Measurements from ENCODE around the gene LRRC14B. TPM values are rescaled to one million over a fixed set of nuclear protein-coding genes. Genes with fewer than 3 reads are reported as not detected.
"Not testable (repeated sequence)": the region's sequence is repeated elsewhere in the genome, so short reads cannot be mapped to it uniquely, and the experiment has no call there.

The LRRC14B gene
- total RNA-seq, 1 donor from 2014 or later = not detected

GRCh38 chr5:234450-234849 lies 43.2 kb downstream of the LRRC14B start:
- H3K36me3 ChIP-seq = peaks cover 2% of the 10 kb centered on the region
- no peaks in the 10 kb centered on the region for H3K9me3 Mint-ChIP-seq
- H2AFZ ChIP-seq (replicated peaks) = no peak overlapping the region
- H3K27me3 ChIP-seq = no peaks in the 10 kb centered on the region
- H3F3A ChIP-seq (ENCODE audit: low read depth) = no peaks in the 10 kb centered on the region
- H4K20me1 ChIP-seq (ENCODE audit: low read depth) = no peaks in the 10 kb centered on the region
- H3K4me3 Mint-ChIP-seq = no peak overlapping the region
- no peaks in the 10 kb centered on the region for H3K9me3 ChIP-seq (ENCODE audit: low read depth)
- no peak overlapping the region for H3K4me3 ChIP-seq
- TF ChIP-seq EZH2 (IDR thresholded peaks at IDR 0.05) (no peak), CTCF (IDR thresholded peaks at IDR 0.05) (no peak), EZH2phosphoT487 (IDR thresholded peaks at IDR 0.05) (no peak)
- no peak overlapping the region for H3K4me2 ChIP-seq
- H3K27ac Mint-ChIP-seq = no peak overlapping the region
- peaks cover 27% of the 10 kb centered on the region for H3K36me3 Mint-ChIP-seq
- no peak for DNase-seq (ENCODE audit: low spot score)
- H3K79me2 ChIP-seq (ENCODE audit: low read depth) = no peaks in the 10 kb centered on the region
- H3K27ac ChIP-seq = no peak overlapping the region
- no peaks in the 10 kb centered on the region for H3K27me3 Mint-ChIP-seq (ENCODE audit: insufficient read depth, low read depth)
- no peaks in the 10 kb centered on the region for H3K4me1 Mint-ChIP-seq
- H3K9ac ChIP-seq = no peak overlapping the region
- H3K4me1 ChIP-seq = no peaks in the 10 kb centered on the region

- H3K27me3 Mint-ChIP-seq (ENCODE audit: insufficient read depth, low read depth); H3K9me3 ChIP-seq (ENCODE audit: low read depth); H3K27ac ChIP-seq; H3F3A ChIP-seq (ENCODE audit: low read depth); H3K36me3 ChIP-seq; H3K4me3 Mint-ChIP-seq; H3K9ac ChIP-seq; H3K27me3 ChIP-seq; H3K4me1 ChIP-seq; DNase-seq (ENCODE audit: low spot score); H3K27ac Mint-ChIP-seq; H4K20me1 ChIP-seq (ENCODE audit: low read depth); H2AFZ ChIP-seq (replicated peaks); H3K79me2 ChIP-seq (ENCODE audit: low read depth); H3K4me1 Mint-ChIP-seq; H3K4me2 ChIP-seq; H3K9me3 Mint-ChIP-seq; H3K4me3 ChIP-seq: not testable (repeated sequence)
- peaks cover 32% of the 10 kb centered on the region for H3K36me3 Mint-ChIP-seq
Measured at GRCh38 chr5:235527-235926, 44.2 kb downstream of the LRRC14B start.

GRCh38 chr5:237931-238330 lies 46.6 kb downstream of the LRRC14B start:
- peaks cover 43% of the 10 kb centered on the region for H3K36me3 Mint-ChIP-seq

GRCh38 chr5:240550-240949 lies 49.3 kb downstream of the LRRC14B start:
- not testable (repeated sequence) for H3K27me3 Mint-ChIP-seq (ENCODE audit: insufficient read depth, low read depth); H3K9me3 ChIP-seq (ENCODE audit: low read depth); H3K36me3 ChIP-seq; H3K27ac ChIP-seq; H3K4me1 Mint-ChIP-seq; H3K27ac Mint-ChIP-seq; H2AFZ ChIP-seq (replicated peaks); H3K4me2 ChIP-seq; H3K4me1 ChIP-seq; DNase-seq (ENCODE audit: low spot score); H3F3A ChIP-seq (ENCODE audit: low read depth); H3K4me3 Mint-ChIP-seq; H3K9ac ChIP-seq; H3K79me2 ChIP-seq (ENCODE audit: low read depth); H3K9me3 Mint-ChIP-seq; H4K20me1 ChIP-seq (ENCODE audit: low read depth); H3K27me3 ChIP-seq; H3K4me3 ChIP-seq
- H3K36me3 Mint-ChIP-seq = peaks cover 32% of the 10 kb centered on the region

More at GRCh38 chr5:237931-238330, 46.6 kb downstream of the LRRC14B start:
- not testable (repeated sequence) for H3K79me2 ChIP-seq (ENCODE audit: low read depth); H3K4me1 Mint-ChIP-seq; H3K4me2 ChIP-seq; H3K27me3 Mint-ChIP-seq (ENCODE audit: insufficient read depth, low read depth); H3K27ac Mint-ChIP-seq; DNase-seq (ENCODE audit: low spot score); H2AFZ ChIP-seq (replicated peaks); H3K4me3 ChIP-seq; H3K36me3 ChIP-seq; H3F3A ChIP-seq (ENCODE audit: low read depth); H3K27ac ChIP-seq; H3K9ac ChIP-seq; H3K9me3 Mint-ChIP-seq; H4K20me1 ChIP-seq (ENCODE audit: low read depth); H3K27me3 ChIP-seq; H3K4me3 Mint-ChIP-seq; H3K9me3 ChIP-seq (ENCODE audit: low read depth); H3K4me1 ChIP-seq

- not testable (repeated sequence) for H3K79me2 ChIP-seq (ENCODE audit: low read depth); H3F3A ChIP-seq (ENCODE audit: low read depth); H3K27me3 ChIP-seq; H3K36me3 ChIP-seq; H3K9me3 ChIP-seq (ENCODE audit: low read depth); H3K4me3 ChIP-seq; H3K4me2 ChIP-seq; DNase-seq (ENCODE audit: low spot score); H3K9me3 Mint-ChIP-seq; H3K27me3 Mint-ChIP-seq (ENCODE audit: insufficient read depth, low read depth); H3K4me1 ChIP-seq; H3K9ac ChIP-seq; H4K20me1 ChIP-seq (ENCODE audit: low read depth); H3K27ac Mint-ChIP-seq; H2AFZ ChIP-seq (replicated peaks); H3K4me1 Mint-ChIP-seq; H3K4me3 Mint-ChIP-seq; H3K27ac ChIP-seq
- peaks cover 32% of the 10 kb centered on the region for H3K36me3 Mint-ChIP-seq
Measured at GRCh38 chr5:241045-241669, 49.9 kb downstream of the LRRC14B start.

GRCh38 chr5:243683-244367 lies 52.5 kb downstream of the LRRC14B start:
- H3F3A ChIP-seq (ENCODE audit: low read depth); H3K27ac Mint-ChIP-seq; H3K4me1 Mint-ChIP-seq; H3K9ac ChIP-seq; H3K4me2 ChIP-seq; H3K4me3 Mint-ChIP-seq; H3K4me1 ChIP-seq; H3K27me3 Mint-ChIP-seq (ENCODE audit: insufficient read depth, low read depth); H3K4me3 ChIP-seq; H4K20me1 ChIP-seq (ENCODE audit: low read depth); H3K27ac ChIP-seq; H3K9me3 Mint-ChIP-seq; DNase-seq (ENCODE audit: low spot score); H3K27me3 ChIP-seq; H2AFZ ChIP-seq (replicated peaks); H3K9me3 ChIP-seq (ENCODE audit: low read depth); H3K79me2 ChIP-seq (ENCODE audit: low read depth): not testable (repeated sequence)
- H3K36me3 ChIP-seq = peaks cover 17% of the 10 kb centered on the region
- H3K36me3 Mint-ChIP-seq = peaks cover 33% of the 10 kb centered on the region

- H3K9ac ChIP-seq; H3K4me3 ChIP-seq; H3K27ac ChIP-seq; H3K4me2 ChIP-seq; H3K9me3 ChIP-seq (ENCODE audit: low read depth); H2AFZ ChIP-seq (replicated peaks); H3F3A ChIP-seq (ENCODE audit: low read depth); H3K27me3 ChIP-seq; DNase-seq (ENCODE audit: low spot score); H3K79me2 ChIP-seq (ENCODE audit: low read depth); H3K4me1 ChIP-seq; H4K20me1 ChIP-seq (ENCODE audit: low read depth); H3K4me1 Mint-ChIP-seq; H3K9me3 Mint-ChIP-seq; H3K27me3 Mint-ChIP-seq (ENCODE audit: insufficient read depth, low read depth); H3K4me3 Mint-ChIP-seq; H3K27ac Mint-ChIP-seq: not testable (repeated sequence)
- H3K36me3 Mint-ChIP-seq = peaks cover 26% of the 10 kb centered on the region
- peaks cover 16% of the 10 kb centered on the region for H3K36me3 ChIP-seq
Measured at GRCh38 chr5:245717-246116, 54.4 kb downstream of the LRRC14B start.

All from neural progenitor cell (in vitro differentiated cells).